ENCODE data around the gene SULT4A1.
"Not testable (repeated sequence)": the region's sequence is repeated elsewhere in the genome, so short reads cannot be mapped to it uniquely, and the experiment has no call there.

Gene SULT4A1

DNA sequence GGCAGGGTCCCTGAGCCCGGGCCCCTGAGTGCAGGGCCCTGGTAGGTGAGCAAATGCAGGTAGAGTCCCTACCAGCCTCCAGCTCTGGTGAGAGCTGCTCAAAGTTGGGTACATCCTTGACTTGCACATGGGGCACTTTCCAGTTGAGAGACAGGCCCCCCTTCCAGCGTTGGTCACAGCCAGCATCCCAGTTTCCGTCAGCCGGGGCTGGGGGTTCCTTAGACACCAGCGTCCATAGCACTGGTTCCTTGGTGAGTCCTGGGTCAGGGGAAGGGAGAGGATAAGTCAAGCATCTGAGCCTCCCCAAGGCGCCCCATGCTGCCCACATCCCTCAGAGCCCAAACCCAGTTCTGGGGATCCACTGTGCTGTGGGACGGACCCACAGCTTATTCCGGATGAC is 23.9 kb upstream of the SULT4A1 start:
- DNase-seq (ENCODE audit: low spot score): peak; percentile 7

DNA sequence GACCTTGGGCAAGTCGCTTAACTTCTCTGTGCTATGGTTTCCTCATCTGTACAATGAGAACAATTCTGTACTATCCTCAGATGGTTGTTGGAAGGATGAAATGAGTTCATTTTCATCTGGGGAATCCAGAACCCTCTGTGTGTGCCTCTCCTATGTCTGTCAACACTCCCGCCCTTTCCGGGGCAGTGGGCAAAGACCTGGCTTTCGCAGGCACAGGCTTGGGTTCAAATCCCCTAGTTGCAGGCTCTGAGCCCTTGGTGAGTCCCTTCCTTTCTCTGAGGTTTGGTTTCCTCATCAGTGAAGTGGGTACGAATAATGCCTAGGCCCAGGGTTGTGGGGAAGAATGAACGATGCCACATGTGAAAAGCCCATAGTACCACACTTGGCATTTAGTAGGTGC is 23.5 kb upstream of the SULT4A1 start:
- no peak for DNase-seq (ENCODE audit: low spot score)

DNA sequence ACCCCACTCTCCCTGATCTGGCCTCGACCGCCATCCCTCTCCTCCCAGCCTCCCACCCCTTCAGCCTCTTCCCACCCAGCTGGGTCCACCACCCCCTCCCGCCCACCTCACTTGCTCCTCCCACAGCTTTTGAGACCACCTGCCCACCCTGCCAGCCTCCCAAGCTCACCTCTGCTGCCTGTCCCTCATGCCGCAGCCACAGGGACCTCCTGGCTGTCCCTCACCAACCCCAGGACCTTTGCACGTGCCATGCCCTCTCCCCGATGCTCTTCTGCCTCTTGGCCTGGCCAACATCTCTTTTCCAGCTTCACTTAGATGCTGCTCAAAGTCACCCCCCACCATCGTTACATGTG is 23.0 kb upstream of the SULT4A1 start:
- DNase-seq (ENCODE audit: low spot score): no peak

DNA sequence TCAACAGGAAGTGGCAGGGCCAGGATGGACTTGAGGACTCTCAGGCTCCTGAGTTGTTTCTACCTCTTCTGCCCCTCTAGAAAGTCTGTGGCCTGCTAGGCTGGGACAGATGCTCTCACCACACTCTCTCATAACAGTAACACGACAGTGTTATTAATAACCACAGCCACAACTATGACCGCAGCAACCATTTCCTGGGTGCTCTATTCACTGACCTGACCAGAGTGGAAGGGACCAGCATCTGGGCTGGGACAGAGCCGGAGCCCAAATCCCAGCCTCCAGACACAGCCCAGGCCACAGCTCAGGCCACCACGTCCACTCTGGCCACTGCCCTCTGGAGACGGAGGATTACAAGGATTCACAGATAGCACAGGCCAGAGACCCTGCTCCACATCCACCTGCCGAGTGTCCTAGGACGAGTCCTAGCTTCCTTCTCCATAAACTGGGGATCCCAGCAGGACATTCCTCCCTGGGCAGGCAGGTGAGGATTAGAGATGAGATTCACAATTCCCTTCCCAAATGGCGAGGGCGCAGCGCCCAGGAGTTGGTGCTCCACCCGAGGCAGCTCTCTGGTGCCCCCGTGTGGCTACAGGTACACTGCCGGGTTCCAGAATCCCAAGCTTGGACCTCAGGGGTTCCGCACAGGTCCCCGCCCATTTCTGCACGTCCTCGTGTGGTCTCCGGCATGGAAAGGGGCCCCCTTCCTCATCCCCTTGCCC is 22.4 kb upstream of the SULT4A1 start:
- peak; percentile 84 for DNase-seq (ENCODE audit: low spot score)

DNA sequence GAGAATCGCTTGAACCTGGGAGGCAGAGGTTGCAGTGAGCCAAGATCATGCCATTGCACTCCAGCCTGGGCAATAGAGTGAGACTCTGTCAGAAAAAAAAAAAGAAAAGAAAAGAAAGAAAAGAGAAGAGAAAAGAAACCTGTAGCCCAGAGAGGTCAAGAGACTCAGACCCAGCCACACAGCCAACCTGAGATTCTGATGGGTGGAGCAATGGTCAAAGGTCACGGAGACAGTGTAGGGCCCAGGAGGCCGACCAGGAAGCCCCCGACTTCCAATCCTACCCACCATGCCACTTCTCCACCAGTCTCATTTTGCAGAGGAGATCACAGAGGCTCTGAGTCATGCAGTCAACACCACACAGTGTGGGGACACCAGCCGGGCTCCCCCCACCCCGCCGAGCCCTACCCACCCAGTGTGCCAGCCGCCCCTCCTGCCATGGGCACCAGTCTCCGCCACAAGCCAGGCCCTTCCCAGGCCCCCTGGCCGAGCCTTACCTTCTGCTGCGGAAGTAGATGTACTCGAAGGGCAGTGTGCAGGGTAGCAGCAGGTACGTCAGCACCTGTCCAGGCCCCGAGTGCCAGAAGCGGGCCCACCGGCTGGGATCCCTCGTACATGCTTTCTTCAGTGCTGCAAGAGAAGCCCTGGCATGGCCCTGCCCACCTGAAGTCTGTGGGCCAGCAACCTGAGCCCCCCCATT is 21.6 kb upstream of the SULT4A1 start:
- no peak for DNase-seq (ENCODE audit: low spot score)

DNA sequence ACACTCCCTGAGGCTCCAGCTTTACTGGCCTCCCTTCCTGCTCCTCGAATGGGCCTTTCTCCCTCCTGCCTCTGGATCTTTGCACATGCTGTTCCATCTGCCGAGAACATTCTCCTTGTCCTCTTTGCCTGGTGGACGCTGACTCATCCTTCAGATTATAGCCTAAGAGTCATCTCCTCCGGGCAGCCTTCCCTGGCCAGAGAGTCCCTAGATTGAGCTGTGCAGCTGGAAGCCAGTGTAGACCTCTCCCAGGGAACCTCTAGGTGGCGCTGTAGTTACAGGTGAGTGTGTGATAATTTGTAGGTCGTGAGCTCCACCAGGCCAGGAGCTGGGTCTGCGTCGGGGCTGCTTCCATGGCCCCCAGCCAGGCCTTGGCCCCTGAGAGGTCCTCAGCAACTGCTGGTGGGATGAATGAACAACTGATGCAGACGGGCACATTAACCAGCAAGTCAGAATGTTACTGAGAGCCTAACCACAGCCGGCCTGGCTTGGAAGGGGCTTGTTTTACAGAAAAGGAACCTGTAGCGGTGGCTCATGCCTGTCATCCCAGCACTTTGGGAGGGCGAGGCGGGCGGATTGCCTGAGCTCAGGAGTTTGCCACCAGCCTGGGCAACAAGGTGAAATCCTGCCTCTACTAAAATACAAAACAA is 20.8 kb upstream of the SULT4A1 start:
- DNase-seq (ENCODE audit: low spot score): peak; percentile 76

DNA sequence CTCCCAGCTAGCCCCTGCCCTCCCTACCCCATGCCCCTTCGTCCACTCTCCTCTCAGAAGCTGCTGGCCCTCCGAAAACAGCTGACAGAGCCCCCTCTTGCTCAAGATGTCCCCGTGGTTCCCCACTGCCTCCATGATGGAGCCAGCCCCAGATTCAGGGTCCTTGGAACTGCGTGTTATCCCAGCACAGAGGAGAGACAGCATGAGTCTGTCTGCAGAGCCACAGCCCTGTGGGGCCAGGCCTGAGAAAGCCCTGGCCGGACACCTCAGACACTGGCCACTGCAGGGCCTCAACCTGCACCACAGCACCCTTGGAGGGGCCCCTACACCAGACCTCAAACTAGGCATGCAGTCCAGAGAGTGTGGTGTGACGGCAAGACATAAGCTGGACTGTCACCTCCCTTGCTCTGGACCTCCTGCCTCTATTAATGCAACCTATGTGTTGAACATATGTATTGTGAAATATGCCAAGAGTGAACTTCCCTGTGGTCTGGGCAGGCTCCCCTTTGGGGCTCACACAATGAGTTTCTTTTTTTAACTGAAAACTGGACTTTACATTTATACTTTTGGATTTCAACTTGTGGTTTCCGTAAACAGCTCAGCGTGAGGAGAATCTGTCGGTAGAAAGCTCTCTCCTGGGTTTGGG is 19.9 kb upstream of the SULT4A1 start:
- DNase-seq (ENCODE audit: low spot score): no peak

DNA sequence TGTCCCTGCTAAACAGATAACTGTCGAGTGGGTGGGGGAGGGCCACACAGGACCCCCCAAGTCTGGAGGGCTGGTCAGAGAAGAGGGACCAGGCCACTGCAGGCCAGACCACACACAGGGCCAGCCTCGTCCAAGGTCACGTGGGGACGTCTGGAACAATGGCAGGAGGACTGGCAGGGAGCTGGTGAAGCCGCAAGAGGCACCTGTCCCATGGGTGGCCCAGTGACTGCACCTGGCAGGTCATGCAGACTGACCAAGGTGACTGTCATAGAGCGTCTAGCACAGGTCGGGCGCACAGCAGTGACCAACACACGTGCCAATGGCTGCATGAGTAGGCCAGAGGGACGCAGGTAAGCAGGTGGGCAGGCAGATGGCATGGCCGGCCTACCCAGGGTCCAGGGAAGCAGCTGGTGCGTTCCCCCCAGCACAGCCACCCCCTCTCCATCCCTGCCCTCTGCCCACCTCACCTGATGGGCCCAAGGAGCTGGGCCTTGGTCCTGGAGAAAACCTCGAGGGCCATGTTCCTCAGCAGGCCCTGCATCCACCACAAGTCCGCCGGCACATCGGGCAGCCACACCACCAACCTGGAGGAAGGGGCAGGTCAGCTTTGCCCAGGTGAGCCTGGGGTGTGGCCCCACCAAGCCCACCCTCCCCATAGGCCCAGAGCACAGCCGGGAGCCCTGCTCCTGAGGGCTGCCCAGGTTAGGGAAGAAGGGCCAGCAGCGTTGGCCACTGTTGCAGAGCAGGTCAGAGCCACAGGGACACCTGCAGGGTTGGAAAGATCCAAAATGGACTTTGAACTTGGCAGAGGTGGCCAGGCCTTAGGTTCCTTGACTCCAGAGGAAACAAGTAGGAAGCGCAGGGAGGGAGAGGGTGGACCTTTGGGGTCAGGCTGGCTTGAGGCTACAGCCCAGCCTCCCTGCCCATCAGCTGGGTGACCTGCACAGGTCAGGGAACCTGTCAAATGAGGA is 19.1 kb upstream of the SULT4A1 start:
- DNase-seq (ENCODE audit: low spot score): no peak

DNA sequence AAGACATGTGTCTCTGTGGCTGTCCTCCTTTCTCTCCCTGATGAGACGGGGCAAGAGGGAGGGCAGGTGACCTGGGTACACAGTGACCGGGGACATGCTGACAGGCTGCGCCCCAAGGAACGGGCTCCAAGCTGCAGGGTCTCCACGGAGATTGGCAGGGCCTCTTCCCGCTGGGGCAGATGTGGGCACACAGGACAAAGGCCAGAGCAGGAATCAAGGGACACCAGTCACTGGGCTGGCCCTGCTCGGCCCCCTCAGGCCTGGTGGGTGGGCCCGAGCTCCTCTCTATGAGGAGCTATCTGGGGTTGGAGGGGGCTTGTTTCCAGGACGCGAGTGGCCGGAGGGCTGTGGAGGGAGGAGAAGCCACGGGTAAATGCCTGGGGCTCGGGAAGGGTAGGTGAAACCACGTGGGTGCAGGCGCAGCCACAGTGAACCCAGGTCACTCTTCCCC is 18.3 kb upstream of the SULT4A1 start:
- no peak for DNase-seq (ENCODE audit: low spot score)

DNA sequence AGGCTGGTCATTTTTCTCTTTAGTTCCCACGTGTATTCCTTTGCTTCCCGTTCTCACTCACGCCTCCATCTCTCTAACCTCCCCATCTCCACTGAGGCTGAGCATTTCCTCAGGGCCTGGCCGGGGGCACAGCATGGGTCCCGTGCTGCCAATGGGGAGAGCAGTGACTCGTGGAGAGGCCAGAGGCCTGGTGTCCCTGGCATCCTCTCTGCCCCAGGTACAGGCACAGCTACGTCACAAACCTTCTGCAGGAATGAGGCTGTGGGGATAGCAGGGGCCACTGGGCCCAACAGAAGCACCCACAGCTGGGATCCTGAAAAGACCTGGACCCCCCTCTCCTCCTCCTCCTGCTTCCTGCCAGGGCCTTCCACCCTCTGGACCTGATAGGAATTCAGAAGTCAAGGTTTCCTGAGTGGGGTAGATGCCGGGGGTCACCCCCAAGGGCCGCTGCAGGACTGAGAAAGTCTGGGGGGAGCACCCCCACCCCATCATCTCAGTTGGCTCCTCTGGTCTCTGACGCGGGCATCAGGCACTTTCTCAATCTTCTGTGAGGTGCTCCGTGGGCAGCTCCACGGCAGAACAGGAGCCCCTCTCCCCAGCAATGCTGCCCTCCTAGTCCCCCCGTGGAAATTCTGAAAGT is 17.7 kb upstream of the SULT4A1 start:
- no peak for DNase-seq (ENCODE audit: low spot score)

DNA sequence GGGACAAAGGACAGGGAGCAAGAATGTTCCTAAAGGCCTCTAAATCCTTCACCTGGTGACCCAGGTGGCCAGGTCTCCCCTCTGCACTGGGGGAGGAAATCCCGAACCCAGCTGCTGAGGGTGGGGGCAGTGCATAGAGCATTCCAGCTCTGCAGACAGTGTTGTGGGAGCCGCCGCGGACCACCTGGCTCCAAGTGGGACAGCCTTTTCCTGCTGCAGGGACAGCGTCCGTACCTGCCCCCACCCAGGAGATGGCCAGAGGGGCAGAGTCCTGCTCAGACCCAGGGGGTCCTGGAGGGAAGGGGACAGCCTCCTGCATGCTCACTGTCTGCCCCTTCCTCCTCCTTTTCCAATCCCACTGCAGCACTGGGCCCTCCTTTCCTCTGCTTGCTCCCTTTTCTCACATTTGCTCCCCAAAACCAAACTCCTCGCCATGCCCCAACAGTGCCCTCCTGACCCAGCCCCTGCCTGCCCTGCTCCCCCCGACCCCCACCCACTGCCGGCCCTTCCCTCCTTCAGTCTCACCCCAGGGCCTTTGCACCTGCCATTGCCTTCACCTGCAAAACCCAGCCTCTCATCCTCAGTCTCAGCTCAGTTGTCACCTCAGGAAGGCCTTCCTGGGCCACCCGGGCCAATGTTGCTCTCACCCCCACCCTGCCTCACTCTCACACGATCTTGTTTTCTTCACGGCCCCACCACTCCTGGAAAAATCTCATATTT is 16.7 kb upstream of the SULT4A1 start:
- DNase-seq (ENCODE audit: low spot score): no peak

DNA sequence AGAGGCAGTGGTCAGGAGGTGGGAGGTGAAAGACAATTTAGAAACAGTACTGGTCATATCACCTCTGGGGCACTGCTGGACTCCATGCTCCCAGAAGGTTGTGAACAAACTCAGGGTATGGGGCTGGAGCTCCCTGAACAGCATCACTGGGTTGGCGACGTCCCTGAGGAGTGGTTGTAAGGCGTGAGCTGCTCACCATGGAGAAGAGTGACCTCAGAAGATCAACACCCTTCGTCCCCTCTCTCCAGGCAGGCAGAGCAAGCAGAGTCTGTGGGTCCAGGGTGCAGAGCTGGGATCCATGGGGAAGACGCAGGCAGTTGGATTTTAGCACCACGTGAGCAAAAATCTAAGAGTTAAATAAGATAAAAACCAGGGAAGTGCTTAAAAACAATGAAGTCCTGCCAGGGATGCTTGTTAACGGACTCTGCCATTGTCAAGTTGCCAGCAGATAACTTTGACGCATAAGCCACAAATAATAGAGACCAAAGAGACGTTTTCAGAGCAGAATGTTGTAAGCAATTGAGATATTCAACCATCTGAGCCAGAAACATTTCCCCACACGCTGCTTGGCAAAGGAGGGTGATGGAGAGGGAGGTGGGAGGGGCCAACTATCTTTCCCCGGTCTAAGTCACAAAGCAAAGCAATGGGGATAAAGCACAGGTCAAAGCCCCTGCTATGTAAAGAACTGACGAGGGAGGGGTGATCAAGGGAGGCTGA is 15.9 kb upstream of the SULT4A1 start:
- DNase-seq (ENCODE audit: low spot score): no peak

DNA sequence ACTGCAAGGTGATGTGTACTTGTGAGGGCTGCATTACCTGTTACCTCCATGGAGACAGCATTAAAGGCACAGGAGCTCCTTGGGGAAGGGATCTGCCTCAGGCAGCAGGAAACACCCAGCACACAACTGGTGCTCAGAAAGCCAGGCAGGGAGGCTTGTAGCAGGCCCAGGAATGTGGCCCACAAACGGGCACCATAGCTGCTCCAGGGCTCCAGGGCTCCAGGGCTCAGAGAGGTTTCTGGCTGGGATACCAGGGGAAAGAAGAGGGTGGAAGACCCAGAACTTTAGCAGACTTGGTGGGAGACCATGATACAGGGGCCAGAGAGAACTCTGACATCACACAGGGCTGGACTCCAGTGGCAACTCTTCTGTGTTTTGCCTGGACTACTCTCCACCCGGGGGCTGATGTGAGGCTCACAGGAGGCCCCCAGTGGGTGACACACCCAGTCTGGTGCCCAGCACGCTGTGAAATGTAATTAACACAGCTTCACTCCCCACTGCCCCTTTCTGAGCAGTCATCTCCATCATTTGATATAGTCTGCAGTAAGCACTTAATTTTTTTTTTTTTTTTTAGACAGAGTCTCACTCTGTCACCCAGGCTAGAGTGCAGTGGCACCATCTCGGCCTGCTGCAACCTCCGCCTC is 14.7 kb upstream of the SULT4A1 start:
- DNase-seq (ENCODE audit: low spot score): no peak

DNA sequence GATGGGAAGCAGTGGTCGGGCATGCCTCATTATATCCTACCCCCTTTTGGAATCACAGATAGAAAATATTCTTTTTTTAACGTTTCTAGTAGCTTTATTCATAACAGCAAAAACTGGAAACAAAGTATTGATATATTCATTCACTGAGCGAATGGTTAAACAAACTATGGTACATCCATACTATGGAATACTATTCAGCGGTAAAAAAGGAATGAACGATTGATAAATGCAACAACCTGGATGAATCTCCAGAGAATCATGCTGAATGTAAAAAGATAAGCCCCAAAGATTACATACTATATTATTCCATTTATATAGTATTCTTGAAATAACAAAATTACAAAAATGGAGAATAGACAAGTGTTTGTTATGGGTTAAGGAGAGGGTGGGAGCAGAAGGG is 7.5 kb upstream of the SULT4A1 start:
- no peak for DNase-seq (ENCODE audit: low spot score)

DNA sequence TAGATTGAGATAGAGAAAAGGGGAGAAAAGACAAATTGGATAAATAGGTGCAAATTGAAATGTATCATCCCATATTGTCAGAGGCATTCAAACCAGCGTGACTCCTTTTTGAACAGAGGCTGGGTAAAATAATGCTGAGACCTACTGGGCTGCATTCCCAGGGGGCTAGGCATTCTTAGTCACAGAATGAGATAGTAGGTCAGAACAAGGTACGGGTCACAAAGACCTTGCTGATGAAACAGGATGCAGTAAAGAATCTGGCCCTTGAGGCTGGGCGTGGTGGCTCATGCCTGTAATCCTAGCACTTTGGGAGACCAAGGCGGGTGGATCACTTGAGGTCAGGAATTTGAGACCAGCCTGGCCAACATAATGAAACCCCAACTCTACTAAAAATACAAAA is 6.7 kb upstream of the SULT4A1 start:
- not testable (repeated sequence) for DNase-seq (ENCODE audit: low spot score)

DNA sequence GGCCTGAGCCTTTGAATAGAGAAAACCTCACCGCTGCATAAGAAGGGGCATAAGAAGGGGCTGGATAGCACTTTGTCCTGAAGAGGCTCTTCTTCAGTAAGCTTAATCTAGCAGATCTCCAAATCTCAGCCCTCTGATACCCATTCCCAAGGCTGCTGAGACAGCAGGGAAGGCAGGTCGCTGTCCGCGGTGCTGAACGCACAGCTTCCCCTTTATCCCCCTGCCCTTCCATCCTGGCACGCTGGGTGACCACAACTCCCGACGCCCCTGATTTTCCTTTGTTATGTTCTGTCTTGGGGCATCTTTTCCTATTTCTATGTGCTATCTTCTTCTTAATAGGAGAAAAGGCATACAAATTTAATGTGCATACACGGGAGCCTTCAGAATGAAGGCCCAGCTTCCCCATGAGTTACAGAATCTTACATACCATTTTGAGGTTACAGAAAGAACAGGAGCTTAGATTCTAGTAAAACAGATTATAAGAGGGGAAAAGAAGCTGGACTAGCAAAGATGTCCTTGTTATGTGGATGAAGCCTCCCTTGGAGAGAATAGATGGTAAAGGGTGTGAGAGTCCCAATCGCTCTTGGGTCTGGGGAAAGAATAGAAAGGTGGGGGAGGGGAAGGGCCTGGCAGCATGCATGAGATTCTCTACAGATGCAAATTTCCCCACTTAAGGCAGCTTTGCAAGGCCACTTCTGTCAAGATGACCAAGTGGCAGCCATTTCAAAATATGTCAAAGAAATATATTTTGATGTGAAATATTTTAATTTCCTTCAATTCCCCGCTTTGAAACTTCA is 5.7 kb upstream of the SULT4A1 start:
- peak; percentile 77 for DNase-seq (ENCODE audit: low spot score)

DNA sequence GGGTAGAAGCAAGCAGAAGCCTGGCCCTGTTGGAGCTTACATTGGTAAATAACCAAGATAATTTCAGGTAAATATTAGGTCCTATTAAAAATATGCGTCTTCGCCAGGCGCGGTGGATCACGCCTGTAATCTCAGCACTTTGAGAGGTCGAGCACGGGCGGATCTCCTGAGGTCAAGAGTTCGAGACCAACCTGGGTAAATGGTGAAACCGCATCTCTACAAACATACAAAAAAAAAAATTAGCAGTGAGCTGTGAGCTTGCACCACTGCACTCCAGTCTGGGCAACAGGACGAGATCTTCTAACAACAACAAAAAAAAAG is 529 bp upstream of the SULT4A1 start:
- no peak for DNase-seq (ENCODE audit: low spot score)

DNA sequence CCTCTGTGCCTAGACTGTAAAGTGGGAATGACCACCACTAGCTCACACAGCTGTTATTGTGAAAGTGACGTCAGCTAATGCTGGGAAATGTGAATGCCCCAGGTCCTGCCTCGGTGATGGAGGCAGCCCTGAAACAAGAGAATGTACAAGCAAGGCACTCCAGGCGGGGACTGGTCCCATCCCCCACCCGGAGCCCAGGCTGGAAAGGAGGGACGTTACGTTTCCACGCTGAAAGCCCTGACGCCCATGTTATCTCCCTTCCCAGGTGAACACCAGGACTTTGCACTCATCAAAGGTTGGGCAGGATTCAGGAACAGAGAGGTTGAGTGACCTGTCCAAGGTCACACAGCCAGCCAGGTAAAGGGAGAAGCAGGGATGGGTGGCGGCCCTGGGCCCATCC is 784 bp downstream of the SULT4A1 start:
- DNase-seq (ENCODE audit: low spot score): no peak

DNA sequence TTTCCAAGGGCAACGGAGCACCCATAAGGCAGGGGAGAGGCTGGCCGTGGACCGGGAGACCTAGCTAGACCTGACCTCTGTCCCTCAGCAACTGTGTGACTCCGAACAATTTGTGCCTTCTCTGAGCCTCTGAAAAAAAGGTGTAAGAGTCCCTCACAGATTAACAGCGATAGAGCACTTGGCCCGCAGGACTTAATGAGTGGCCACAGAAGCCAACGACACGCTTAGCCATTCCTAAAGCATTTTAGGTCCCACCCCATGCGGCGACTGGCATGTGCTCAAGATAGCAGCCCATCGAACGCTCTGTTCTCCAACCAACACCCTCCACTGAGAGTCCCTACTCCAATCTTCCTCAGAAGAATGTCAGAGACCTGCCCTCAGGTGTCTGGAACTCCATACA is 1.5 kb downstream of the SULT4A1 start:
- DNase-seq (ENCODE audit: low spot score): no peak

All from AG08396 (cell line).